Measurements from ENCODE around the gene GGNBP2.

The GGNBP2 gene

DNA sequence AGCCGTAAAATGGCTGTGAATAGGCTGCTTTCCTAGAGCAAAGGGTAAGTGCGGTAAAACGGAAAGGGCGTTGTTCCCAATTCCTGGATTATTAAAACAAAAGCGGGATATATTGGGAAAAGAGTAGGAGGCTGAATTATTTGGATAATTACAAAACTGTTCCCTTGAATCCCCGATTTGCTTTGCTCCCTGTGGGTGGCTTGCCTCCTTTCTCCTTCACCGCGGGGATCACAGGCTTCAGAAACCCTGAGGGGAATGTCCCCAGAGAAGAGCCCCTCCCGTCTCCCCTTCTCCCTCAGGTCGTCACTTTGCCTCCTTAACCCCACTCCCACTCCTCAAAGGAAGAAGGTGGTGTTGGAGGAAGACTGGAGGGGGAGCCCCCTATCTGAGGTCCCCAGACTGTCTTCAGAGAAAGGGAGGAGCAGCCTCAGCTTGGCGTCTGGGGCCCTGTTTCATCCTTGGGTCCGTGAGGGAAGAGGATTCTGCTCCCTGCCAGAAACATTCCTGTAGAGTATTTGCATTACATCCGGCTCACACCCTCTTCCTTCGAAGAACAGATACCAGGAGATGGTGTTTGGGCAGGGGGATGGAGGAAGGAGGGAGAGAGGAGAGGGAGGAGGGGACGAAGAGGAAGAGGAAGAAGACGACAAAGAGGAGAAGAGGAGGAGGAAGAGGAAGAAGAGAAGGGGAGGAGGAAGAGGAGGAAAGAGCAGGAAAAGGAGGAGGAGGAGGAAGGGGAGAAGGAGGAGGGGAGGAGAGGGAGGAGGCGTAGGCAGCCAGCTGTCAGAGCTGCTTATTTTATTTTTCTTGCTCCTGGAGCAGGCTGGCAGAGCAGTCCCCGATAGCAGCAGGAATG is 88.4 kb downstream of the GGNBP2 start:
- H2BK12ac ChIP-seq (ENCODE audit: low read length), result no peak overlapping the region
- H4K12ac ChIP-seq (ENCODE audit: low read depth, low read length), result no peak overlapping the region
- H3K9ac ChIP-seq (ENCODE audit: low read length), result no peak overlapping the region
- H3K4me2 ChIP-seq (ENCODE audit: low read length), result no peak overlapping the region
- no peak overlapping the region for H4K8ac ChIP-seq (ENCODE audit: low read depth, low read length)
- no CpG with 5 or more reads among the region's 18 CpGs for WGBS (ENCODE audit: extremely low coverage, insufficient coverage, insufficient read length)
- H2AK5ac ChIP-seq (ENCODE audit: low read length), result no peak overlapping the region
- H3K4me3 ChIP-seq (ENCODE audit: low read depth, low read length), result no peak overlapping the region
- DNase-seq, result no peak
- no peak overlapping the region for H3K23ac ChIP-seq (ENCODE audit: low read length)
- H3K36me3 ChIP-seq (ENCODE audit: control insufficient read depth in 1 of 2, insufficient read depth in 2 of 2, low read length in 2 of 2), result no peaks in the 10 kb centered on the region
- H3K14ac ChIP-seq (ENCODE audit: low read length), result no peak overlapping the region
- no peaks in the 10 kb centered on the region for H3K4me1 ChIP-seq (ENCODE audit: control insufficient read depth in 1 of 2, insufficient read depth in 2 of 2, low read length in 2 of 2)
- peaks cover 8% of the 10 kb centered on the region for H3K27me3 ChIP-seq (ENCODE audit: insufficient read depth, low read length)
- no peak overlapping the region for H3K4ac ChIP-seq (ENCODE audit: low read depth, low read length)
- H3K27ac ChIP-seq (ENCODE audit: low read depth, low read length), result no peak overlapping the region
- H2BK120ac ChIP-seq (ENCODE audit: insufficient read depth, low read length, poor library complexity), result no peak overlapping the region
- H3K79me2 ChIP-seq (ENCODE audit: control insufficient read depth, insufficient read depth, low read length, poor library complexity), result no peaks in the 10 kb centered on the region
- H2AFZ ChIP-seq (ENCODE audit: insufficient read depth, low read length, poor library complexity), result no peak overlapping the region
- no peak overlapping the region for H4K91ac ChIP-seq (ENCODE audit: low read depth, low read length)
- no peak overlapping the region for H2BK5ac ChIP-seq (ENCODE audit: low read depth, low read length, poor library complexity)
- no peaks in the 10 kb centered on the region for H3K9me3 ChIP-seq (ENCODE audit: insufficient read depth, low read depth, low read length)
- no peaks in the 10 kb centered on the region for H3K79me1 ChIP-seq (ENCODE audit: low read length)
- H3K18ac ChIP-seq (ENCODE audit: low read length), result no peak overlapping the region
